PFSK-1 (cell line): ENCODE measurements around the gene C1orf122.

Source experiments
- FOXP2 ChIP-seq: optimal IDR thresholded peaks from 2 replicates; pipeline ENCODE3; 2011; ENCODE audit warnings: borderline replicate concordance, control low read depth, inconsistent platforms; ENCODE audit not compliant: insufficient read depth; ENCODE audit errors: extremely low read length, extremely low read depth
- POLR2AphosphoS5 ChIP-seq: IDR thresholded peaks from 2 replicates; pipeline ENCODE4 v1.6.1; 2012; ENCODE audit warnings: low read depth, mild to moderate bottlenecking, control low read depth, low read length, moderate library complexity
- REST ChIP-seq, 2 experiments: IDR thresholded peaks; 2 replicates each; pipeline versions ENCODE4 v1.6.1 to v1.8.0; 2011 to 2012; ENCODE audit warnings: low read depth in 2 of 2, low read length in 2 of 2, control low read depth in 1 of 2, inconsistent platforms in 1 of 2, mild to moderate bottlenecking in 1 of 2, moderate library complexity in 1 of 2; ENCODE audit not compliant: insufficient read depth in 1 of 2
- SIN3A ChIP-seq: IDR thresholded peaks from 2 replicates; pipeline ENCODE4 v1.6.1; 2012; ENCODE audit warnings: mild to moderate bottlenecking, low read length, moderate library complexity, borderline replicate concordance; ENCODE audit not compliant: insufficient read depth
- TAF1 ChIP-seq: IDR thresholded peaks from 2 replicates; pipeline ENCODE4 v1.6.1; 2012; ENCODE audit warnings: low read length, control low read depth, borderline replicate concordance; ENCODE audit not compliant: insufficient read depth

Gene C1orf122

GRCh38 chr1:37846647-37847339 lies 39.2 kb downstream of the C1orf122 start:
- TF ChIP-seq TAF1 (no peak), SIN3A (no peak), POLR2AphosphoS5 (no peak), REST (IDR thresholded peaks at IDR 0.05; ENCODE audit: insufficient read depth in 1 of 2, low read depth in 2 of 2, low read length in 2 of 2) (no peak), FOXP2 (no peak)

- TF ChIP-seq TAF1 (no peak), REST (IDR thresholded peaks at IDR 0.05; ENCODE audit: insufficient read depth in 1 of 2, low read depth in 2 of 2, low read length in 2 of 2) (no peak), FOXP2 (no peak), POLR2AphosphoS5 (no peak), SIN3A (no peak)
Measured at GRCh38 chr1:37849480-37849879, 41.9 kb downstream of the C1orf122 start.

- TF ChIP-seq SIN3A (no peak), REST (IDR thresholded peaks at IDR 0.05; ENCODE audit: insufficient read depth in 1 of 2, low read depth in 2 of 2, low read length in 2 of 2) (no peak), FOXP2 (no peak), TAF1 (no peak), POLR2AphosphoS5 (no peak)
Measured at GRCh38 chr1:37850352-37850955, 42.9 kb downstream of the C1orf122 start.

- TF ChIP-seq REST (IDR thresholded peaks at IDR 0.05; ENCODE audit: insufficient read depth in 1 of 2, low read depth in 2 of 2, low read length in 2 of 2) = no peak
- TF ChIP-seq SIN3A = no peak
- TF ChIP-seq POLR2AphosphoS5 = no peak
- no peak for TF ChIP-seq FOXP2
- no peak for TF ChIP-seq TAF1
Measured at GRCh38 chr1:37851262-37851661, 43.7 kb downstream of the C1orf122 start.

- TF ChIP-seq TAF1 = no peak
- no peak for TF ChIP-seq REST (IDR thresholded peaks at IDR 0.05; ENCODE audit: insufficient read depth in 1 of 2, low read depth in 2 of 2, low read length in 2 of 2)
- TF ChIP-seq POLR2AphosphoS5 = no peak
- TF ChIP-seq SIN3A = no peak
- no peak for TF ChIP-seq FOXP2
Measured at GRCh38 chr1:37851782-37852210, 44.2 kb downstream of the C1orf122 start.
